ENCODE results near the gene MYO1F. TPM values are rescaled to one million over a fixed set of nuclear protein-coding genes. Genes with fewer than 3 reads are reported as not detected.
A peak's percentile ranks its signal among the peaks of the same experiment; 100 is the strongest.

Gene MYO1F
- total and polyA plus RNA-seq, 2 of the 13 experiments (the other 11 are each of a cell fraction or from before 2014, with no cell fraction given), result 0.09 to 0.13 TPM

DNA sequence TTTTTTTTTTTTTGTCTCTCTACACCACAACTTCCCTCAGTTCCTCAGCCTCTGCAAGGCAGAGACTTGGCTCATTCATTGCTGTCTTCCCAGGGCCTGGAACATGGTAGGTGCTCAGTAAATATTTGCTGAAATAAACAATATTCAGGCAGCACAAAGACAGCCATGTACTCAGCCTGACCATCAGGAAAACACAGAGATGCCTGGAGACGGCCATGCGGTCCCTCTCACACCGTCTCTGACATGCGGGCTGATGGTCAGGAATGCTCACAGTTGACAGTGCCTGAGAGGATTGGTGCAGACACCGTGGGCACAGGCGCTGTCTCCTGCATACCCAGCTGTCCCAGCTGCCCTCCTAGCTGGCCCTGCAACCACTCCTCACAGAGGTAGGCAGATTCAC lies 75.7 kb downstream of the MYO1F start:
- 17% methylated on average over 6 of the region's 6 CpGs for WGBS (ENCODE audit: low lambda C conversion rate)
- in situ Hi-C loops (cut with HindIII; ENCODE audit: extremely low pct_ligation_motif_present, low pct_unique_long_range_greater_than_20kb), result no loop called here

More for the DNA sequence above, 75.7 kb downstream of the MYO1F start:
- Histone ChIP-seq H4K20me1 (ENCODE audit: insufficient read depth, low read length) (no peaks in the 10 kb centered on the region), H3K36me3 (replicated peaks in 1 of 2; ENCODE audit: control insufficient read depth in 1 of 2, insufficient read depth in 2 of 2, low read length in 2 of 2) (no peaks in the 10 kb centered on the region), H3K79me2 (ENCODE audit: insufficient read depth, low read length) (no peaks in the 10 kb centered on the region), H3K4me1 (ENCODE audit: insufficient read depth, low read length) (peaks cover 35% of the 10 kb centered on the region), H3K27ac (ENCODE audit: extremely low read length, insufficient read depth, low read length) (no peak overlapping the region), H3K9ac (ENCODE audit: insufficient read depth, low read depth, low read length) (no peak overlapping the region), H3K27me3 (ENCODE audit: control insufficient read depth in 1 of 2, insufficient read depth in 2 of 2, low read length in 2 of 2) (peaks cover 2 to 28% of the 10 kb centered on the region in 2 experiments; a peak in 3 of 5 replicates), H3K9me3 (ENCODE audit: low read length) (no peaks in the 10 kb centered on the region), H3K4me2 (ENCODE audit: low read depth, low read length) (no peak overlapping the region), H2AFZ (ENCODE audit: low read length) (no peak overlapping the region), H3K4me3 (replicated peaks in 1 of 3; ENCODE audit: insufficient read depth in 1 of 3, low read depth in 2 of 3, low read length in 3 of 3) (no peak overlapping the region)
- POLR2A ChIA-PET, result no interaction called here
- ATAC-seq, result no peak
- CTCF ChIA-PET (ENCODE audit: low intra/inter-chr PET ratio, low total read pairs), result no interaction called here
- TF ChIP-seq ZMYM3 (CRISPR knock-in tag; IDR thresholded peaks at IDR 0.05) (peak; percentile 63; the same call in 1 of the 2 replicates), ZNF331 (CRISPR knock-in tag; IDR thresholded peaks at IDR 0.05) (no peak), ZSCAN12 (CRISPR knock-in tag; IDR thresholded peaks at IDR 0.05) (no peak), NR2F2 (IDR thresholded peaks at IDR 0.05; ENCODE audit: borderline replicate concordance, low read depth) (no peak), ZNF501 (CRISPR knock-in tag; IDR thresholded peaks at IDR 0.05) (no peak), DMTF1 (CRISPR knock-in tag; IDR thresholded peaks at IDR 0.05) (no peak), SRSF9 (IDR thresholded peaks at IDR 0.05; ENCODE audit: borderline replicate concordance, insufficient read depth, low read depth, low read length, poor library complexity, severe bottlenecking) (no peak)
- no peak for FAIRE-seq
- no peak for DNase-seq (ENCODE audit: low spot score)
- no TSS peak for BruUV-seq (replicated peaks)
- intact Hi-C loops (cut with micrococcal nuclease; ENCODE audit: unreplicated experiment), result no loop called here

All from HepG2 (cell line).